Cardiac muscle cell (in vitro differentiated cells and primary cell): Measurements from ENCODE around the gene ETV4. TPM values are rescaled to one million over a fixed set of nuclear protein-coding genes. Genes with fewer than 3 reads are reported as not detected.
"Not testable (repeated sequence)": the region's sequence is repeated elsewhere in the genome, so short reads cannot be mapped to it uniquely, and the experiment has no call there.

Experiments used
- DNase-seq, 2 donors: peaks; one replicate each; pipeline versions ENCODE4 v3.0.0 to v3.0.0-alpha.2; 2010 to 2017; ENCODE audit warnings: low read depth in 1 of 2, low spot score in 1 of 2
- H3K27ac ChIP-seq: fragments of 200-600 bp; sonication (generic); 2 replicates; pipeline ENCODE4 v1.5.1; 2016
- H3K27me3 ChIP-seq: fragments of 200-600 bp; sonication (generic); 2 replicates; pipeline ENCODE4 v1.6.0; 2016; ENCODE audit warnings: control low read depth
- H3K36me3 ChIP-seq: fragments of 200-600 bp; sonication (generic); 2 replicates; pipeline ENCODE4 v1.5.1; 2016; ENCODE audit warnings: control low read depth
- H3K4me1 ChIP-seq: fragments of 200-600 bp; sonication (generic); 2 replicates; pipeline ENCODE4 v1.8.1; 2017; ENCODE audit warnings: low read depth, mild to moderate bottlenecking, mixed run types
- H3K4me3 ChIP-seq: fragments of 200-600 bp; sonication (generic); 2 replicates; pipeline ENCODE4 v1.5.1; 2016; ENCODE audit warnings: mild to moderate bottlenecking
- H3K9me3 ChIP-seq: fragments of 200-600 bp; sonication (generic); 2 replicates; pipeline ENCODE4 v1.5.1; 2017; ENCODE audit warnings: low read depth, mild to moderate bottlenecking, control low read depth
- polyA plus RNA-seq: library from polyadenylated mRNA; unstranded; fragments of >200 nt; fragmentation: Nextera tagmentation; extraction: Ambion mirVana; gene quantifications from 2 replicates; pipeline ENCODE4 v1.2.1, GENCODE V29; 2016
- total RNA-seq: library from RNA; depleted of rRNA; stranded (reverse); fragments of >200 nt; gene quantifications from 2 replicates; pipeline ENCODE4 v1.2.3, GENCODE V29; 2016
- TF ChIP-seq, protein P1 (sequence below): IDR thresholded peaks from 2 replicates; pipeline ENCODE4 v1.5.1; 2012; ENCODE audit warnings: low read depth, mild to moderate bottlenecking, low read length

ETV4 gene
- total and polyA plus RNA-seq, 2 experiments from 2014 or later: 1.3 to 2.4 TPM

DNA sequence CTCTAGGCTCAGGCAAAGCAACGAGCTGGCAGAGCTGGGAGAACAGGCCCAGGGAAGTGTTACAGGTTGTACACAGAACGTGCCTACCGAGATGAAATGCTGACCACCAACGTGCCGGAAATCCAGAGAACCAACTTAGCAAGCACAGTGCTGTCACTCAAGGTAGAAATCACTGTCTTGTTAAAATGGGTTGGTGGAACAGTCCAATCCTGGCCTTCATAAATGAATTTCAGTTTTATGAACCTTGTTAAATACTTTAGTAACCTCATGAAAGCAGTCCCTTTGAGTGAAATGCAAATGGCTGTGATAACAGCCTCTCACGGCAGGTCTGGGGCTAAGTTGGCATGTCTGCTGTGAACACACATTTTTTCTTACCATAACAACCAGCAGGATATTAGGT lies 29.0 kb downstream of the ETV4 start:
- H3K9me3 ChIP-seq: no peaks in the 10 kb centered on the region
- no peaks in the 10 kb centered on the region for H3K27me3 ChIP-seq
- H3K27ac ChIP-seq: no peak overlapping the region
- H3K4me1 ChIP-seq: no peaks in the 10 kb centered on the region
- no peak overlapping the region for H3K4me3 ChIP-seq
- peaks cover 69% of the 10 kb centered on the region for H3K36me3 ChIP-seq
- no peak for DNase-seq
- TF ChIP-seq, protein P1, sequence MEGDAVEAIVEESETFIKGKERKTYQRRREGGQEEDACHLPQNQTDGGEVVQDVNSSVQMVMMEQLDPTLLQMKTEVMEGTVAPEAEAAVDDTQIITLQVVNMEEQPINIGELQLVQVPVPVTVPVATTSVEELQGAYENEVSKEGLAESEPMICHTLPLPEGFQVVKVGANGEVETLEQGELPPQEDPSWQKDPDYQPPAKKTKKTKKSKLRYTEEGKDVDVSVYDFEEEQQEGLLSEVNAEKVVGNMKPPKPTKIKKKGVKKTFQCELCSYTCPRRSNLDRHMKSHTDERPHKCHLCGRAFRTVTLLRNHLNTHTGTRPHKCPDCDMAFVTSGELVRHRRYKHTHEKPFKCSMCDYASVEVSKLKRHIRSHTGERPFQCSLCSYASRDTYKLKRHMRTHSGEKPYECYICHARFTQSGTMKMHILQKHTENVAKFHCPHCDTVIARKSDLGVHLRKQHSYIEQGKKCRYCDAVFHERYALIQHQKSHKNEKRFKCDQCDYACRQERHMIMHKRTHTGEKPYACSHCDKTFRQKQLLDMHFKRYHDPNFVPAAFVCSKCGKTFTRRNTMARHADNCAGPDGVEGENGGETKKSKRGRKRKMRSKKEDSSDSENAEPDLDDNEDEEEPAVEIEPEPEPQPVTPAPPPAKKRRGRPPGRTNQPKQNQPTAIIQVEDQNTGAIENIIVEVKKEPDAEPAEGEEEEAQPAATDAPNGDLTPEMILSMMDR: no peak

DNA sequence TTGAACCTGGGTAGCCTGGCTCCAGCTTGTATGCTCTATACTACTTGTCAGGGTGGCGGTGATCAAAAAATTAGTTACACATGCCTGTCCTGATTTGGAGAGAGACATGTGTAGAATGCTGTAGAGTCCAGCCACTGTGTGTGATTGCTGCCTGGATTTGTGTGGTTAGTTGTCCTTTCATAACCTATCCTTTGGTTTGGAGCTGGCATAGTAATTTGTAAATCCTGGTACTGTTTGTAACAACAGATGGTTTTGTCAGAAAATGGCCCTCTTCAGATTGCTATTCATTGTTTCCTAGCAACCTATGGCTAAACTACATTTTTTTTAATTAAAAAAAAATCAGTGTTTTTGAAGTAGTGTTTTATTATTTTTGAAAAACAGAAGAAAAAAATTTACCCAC lies 30.5 kb downstream of the ETV4 start:
- no peak overlapping the region for H3K27ac ChIP-seq
- DNase-seq: peak in 1 of 2 donors; percentile 32
- peaks cover 63% of the 10 kb centered on the region for H3K36me3 ChIP-seq
- no peaks in the 10 kb centered on the region for H3K27me3 ChIP-seq
- TF ChIP-seq, protein P1: no peak
- no peak overlapping the region for H3K4me3 ChIP-seq
- H3K4me1 ChIP-seq: no peaks in the 10 kb centered on the region
- no peaks in the 10 kb centered on the region for H3K9me3 ChIP-seq

DNA sequence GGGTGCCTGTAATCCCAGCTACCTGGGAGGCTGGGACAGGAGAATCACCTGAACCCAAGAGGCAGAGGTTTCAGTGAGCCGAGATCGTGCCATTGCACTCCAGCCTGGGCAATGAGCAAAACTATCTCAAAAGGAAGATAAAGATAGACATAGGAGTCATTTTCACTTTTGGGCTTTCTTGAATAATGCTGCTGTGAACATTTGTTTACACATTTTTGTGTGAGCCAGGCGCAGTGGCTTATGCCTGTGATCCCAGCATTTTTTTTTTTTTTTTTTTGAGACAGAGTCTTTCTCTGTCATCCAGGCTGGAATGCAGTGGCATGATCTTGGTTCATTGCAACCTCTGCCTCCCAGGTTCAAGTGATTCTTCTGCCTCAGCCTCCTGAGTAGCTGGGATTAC lies 34.9 kb downstream of the ETV4 start:
- not testable (repeated sequence) for H3K4me3 ChIP-seq, H3K27me3 ChIP-seq, H3K9me3 ChIP-seq, H3K27ac ChIP-seq, H3K4me1 ChIP-seq, DNase-seq
- H3K36me3 ChIP-seq: peaks cover 66% of the 10 kb centered on the region

DNA sequence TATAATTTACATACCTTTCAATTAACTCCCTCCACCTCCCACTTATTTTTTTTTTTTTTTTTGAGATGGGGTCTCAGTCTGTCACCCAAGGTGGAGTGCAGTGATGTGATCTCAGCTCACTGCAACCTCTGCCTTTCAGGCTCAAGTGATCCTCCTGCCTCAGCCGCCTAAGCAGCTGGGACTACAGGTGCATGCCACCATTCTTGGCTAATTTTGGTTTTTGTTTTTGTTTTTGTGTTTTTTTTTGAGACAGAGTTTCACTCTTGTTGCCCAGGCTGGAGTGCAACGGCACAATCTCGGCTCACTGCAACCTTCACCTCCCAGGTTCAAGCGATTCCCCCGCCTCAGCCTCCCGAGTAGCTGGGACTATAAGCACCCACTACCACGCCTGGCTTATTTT lies 36.7 kb downstream of the ETV4 start:
- not testable (repeated sequence) for DNase-seq, H3K9me3 ChIP-seq, H3K27me3 ChIP-seq, H3K4me1 ChIP-seq, H3K27ac ChIP-seq, H3K4me3 ChIP-seq
- H3K36me3 ChIP-seq: peaks cover 73% of the 10 kb centered on the region

DNA sequence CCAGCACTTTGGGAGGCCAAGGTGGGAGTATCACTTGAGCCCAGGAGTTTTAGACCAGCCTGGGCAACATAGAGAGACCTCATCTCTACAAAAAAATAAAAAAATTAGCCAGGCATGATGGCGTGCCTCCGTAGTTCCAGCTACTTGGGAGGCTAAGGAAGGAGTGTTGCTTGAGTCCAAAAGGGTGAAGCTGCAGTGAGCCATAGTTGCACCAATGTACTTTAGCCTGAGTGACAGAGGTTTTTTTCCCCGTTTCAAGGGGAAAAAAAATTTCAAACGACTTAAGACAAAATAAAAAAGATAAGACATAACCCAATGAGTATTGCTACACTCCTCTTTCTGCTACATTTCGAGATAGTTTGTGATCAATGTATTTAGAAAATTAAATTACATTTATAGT lies 55.5 kb downstream of the ETV4 start:
- TF ChIP-seq, protein P1: no peak
- H3K4me3 ChIP-seq: no peak overlapping the region
- no peak overlapping the region for H3K27ac ChIP-seq
- DNase-seq: no peak
- no peaks in the 10 kb centered on the region for H3K9me3 ChIP-seq
- no peaks in the 10 kb centered on the region for H3K4me1 ChIP-seq
- peaks cover 51% of the 10 kb centered on the region for H3K36me3 ChIP-seq
- no peaks in the 10 kb centered on the region for H3K27me3 ChIP-seq

DNA sequence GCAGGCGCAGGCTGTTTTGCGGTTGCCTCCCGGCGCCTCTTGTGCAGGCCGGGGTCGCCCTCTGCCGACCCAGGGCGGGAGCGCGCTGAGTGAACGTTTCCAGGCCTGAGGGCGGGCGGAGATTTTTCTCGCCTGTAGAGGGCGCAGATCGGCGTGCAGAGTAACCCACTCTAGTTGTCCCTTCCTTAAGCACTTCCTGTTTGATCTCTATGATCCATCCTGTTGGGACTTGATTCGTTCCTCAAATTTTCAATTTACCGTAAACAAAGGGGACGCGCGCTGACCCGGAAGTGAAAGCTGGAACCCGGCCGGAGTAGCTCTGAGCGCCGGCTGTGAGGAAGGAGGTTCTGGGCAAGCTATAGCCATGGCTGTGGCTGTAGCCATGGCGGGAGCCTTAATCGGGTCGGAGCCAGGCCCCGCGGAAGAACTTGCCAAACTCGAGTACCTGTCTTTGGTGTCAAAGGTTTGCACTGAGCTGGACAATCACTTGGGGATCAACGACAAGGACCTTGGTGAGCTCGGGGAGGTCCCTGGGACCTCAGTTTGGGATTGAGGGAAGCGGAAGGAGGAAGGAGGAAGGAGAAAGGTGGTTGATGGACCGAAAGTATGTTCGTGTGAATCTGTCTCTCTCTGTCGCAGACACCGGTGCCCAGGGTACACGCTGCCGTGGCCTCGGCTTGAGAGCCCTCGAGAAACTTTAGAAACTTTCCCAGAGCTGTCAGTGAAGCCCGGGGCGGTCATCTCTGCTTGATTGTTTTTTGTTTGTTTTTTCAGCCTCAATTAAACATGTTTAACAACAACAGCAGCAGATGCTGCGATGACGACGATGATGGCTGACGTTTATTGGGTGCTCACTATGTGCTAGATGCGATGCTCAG lies 62.2 kb downstream of the ETV4 start, which contains the start of gene DHX8:
TSS of gene DHX8 (plus strand) at position 302 of the 878 bp plus-strand sequence. CDS start at position 365, 63 bp downstream.
- DNase-seq: peak; percentile 98 to 99
- Histone ChIP-seq H3K4me1 (peaks cover 11% of the 10 kb centered on the region), H3K27me3 (no peaks in the 10 kb centered on the region), H3K9me3 (no peaks in the 10 kb centered on the region), H3K4me3 (peak within 1 kb of the TSS; percentile 62), H3K27ac (peak within 1 kb of the TSS; percentile 81), H3K36me3 (no peaks in the 10 kb centered on the region)
- TF ChIP-seq, protein P1: peak; percentile 100
